Cardiac fibroblast (primary cell): ENCODE results near the gene SLC2A6.

Source experiments
- DNase-seq, 2 donors: peaks; one replicate each; pipeline versions ENCODE4 v3.0.0 to v3.0.0-alpha.2; 2010; ENCODE audit warnings: low read depth in 2 of 2
- H3K4me3 ChIP-seq, 2 donors: replicated peaks in 1 of 2; 1 replicate in 1 of 2; 2 replicates in 1 of 2; pipeline ENCODE4 v1.5.1; 2011; ENCODE audit warnings: low read depth in 2 of 2, low read length in 2 of 2, mild to moderate bottlenecking in 2 of 2, moderate library complexity in 1 of 2
- TF ChIP-seq, protein P1 (sequence below): IDR thresholded peaks from one replicate; pipeline ENCODE4 v1.5.1; 2011; ENCODE audit warnings: low read depth, mild to moderate bottlenecking, low read length, inconsistent platforms

Gene SLC2A6

DNA sequence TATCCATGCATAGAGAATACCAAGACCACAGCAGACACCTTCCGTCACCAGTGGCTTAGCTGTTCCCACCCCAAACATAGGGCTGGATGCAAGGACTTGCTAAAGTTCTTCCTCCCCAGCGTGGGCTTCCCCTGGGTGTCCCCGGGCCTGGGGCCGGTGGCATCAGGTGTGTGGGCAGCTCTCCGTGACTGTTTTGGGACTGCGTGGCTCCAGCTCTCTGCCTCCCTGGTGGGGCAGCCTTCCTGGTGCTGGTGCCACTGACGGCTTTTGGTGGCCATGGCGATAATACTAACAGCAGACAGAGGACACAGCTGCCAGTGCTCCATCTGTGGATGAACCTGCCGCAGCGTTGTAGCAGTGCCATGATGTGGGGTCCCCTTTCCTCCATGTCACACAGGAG is 14.3 kb downstream of the SLC2A6 start:
- TF ChIP-seq, protein P1, sequence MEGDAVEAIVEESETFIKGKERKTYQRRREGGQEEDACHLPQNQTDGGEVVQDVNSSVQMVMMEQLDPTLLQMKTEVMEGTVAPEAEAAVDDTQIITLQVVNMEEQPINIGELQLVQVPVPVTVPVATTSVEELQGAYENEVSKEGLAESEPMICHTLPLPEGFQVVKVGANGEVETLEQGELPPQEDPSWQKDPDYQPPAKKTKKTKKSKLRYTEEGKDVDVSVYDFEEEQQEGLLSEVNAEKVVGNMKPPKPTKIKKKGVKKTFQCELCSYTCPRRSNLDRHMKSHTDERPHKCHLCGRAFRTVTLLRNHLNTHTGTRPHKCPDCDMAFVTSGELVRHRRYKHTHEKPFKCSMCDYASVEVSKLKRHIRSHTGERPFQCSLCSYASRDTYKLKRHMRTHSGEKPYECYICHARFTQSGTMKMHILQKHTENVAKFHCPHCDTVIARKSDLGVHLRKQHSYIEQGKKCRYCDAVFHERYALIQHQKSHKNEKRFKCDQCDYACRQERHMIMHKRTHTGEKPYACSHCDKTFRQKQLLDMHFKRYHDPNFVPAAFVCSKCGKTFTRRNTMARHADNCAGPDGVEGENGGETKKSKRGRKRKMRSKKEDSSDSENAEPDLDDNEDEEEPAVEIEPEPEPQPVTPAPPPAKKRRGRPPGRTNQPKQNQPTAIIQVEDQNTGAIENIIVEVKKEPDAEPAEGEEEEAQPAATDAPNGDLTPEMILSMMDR: no peak
- no peak for DNase-seq
- H3K4me3 ChIP-seq: no peak overlapping the region

- TF ChIP-seq, protein P1: no peak
- peak in 1 of 2 donors; percentile 23 for DNase-seq
- no peak overlapping the region for H3K4me3 ChIP-seq
Observed at GRCh38 chr9:133463864-133464615, 14.9 kb downstream of the SLC2A6 start.

DNA sequence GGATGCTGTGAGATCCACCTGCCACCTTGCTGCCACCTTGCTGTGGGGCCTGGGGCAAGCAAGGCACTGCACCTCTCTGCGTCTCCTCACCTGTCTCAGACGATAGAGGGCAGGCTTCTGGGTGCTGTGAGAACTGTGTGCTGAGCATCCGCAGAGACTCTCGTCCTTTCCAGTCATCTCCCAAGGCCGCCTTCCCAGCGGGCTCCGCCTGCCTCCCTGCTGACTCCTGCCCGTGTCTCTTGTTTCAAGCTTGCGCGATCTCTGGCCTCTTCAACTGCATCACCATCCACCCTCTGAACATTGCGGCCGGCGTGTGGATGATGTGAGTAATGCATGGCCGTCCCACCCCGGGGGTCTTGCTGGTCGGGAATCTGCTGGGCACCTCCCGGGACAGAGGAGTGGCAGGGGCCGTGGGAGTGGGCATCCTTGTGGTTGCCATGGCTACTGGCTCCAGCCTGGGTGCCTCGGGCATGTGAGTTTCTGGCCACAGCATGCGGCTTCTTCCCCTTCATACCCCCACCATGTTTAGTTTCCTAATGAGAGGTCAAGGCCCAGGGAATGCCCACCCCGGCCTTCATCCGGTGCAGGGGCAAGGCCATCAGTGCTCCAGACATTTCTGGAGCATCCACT is 15.6 kb downstream of the SLC2A6 start:
- no peak overlapping the region for H3K4me3 ChIP-seq
- DNase-seq: no peak
- TF ChIP-seq, protein P1: no peak

DNA sequence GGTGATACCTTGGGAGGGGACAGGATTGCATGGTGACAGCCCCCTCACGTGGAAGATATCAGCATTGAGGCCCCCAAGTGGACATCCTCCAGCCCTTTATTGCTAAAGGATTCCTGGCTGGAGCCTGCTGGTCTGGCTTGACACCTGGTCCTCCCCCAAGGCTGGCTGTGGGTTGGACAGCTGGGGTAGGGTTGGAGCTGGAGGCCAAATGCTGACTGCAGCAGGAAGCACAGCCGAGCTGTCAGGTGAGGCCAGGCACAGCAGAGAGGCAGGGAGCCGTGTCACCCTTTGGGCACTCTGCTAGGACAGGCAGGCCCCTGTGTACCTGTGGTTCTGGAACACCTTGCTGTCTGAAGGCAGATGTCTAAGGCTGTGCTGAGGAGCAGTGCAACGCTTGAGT is 16.9 kb downstream of the SLC2A6 start:
- TF ChIP-seq, protein P1: no peak
- H3K4me3 ChIP-seq: no peak overlapping the region
- no peak for DNase-seq

DNA sequence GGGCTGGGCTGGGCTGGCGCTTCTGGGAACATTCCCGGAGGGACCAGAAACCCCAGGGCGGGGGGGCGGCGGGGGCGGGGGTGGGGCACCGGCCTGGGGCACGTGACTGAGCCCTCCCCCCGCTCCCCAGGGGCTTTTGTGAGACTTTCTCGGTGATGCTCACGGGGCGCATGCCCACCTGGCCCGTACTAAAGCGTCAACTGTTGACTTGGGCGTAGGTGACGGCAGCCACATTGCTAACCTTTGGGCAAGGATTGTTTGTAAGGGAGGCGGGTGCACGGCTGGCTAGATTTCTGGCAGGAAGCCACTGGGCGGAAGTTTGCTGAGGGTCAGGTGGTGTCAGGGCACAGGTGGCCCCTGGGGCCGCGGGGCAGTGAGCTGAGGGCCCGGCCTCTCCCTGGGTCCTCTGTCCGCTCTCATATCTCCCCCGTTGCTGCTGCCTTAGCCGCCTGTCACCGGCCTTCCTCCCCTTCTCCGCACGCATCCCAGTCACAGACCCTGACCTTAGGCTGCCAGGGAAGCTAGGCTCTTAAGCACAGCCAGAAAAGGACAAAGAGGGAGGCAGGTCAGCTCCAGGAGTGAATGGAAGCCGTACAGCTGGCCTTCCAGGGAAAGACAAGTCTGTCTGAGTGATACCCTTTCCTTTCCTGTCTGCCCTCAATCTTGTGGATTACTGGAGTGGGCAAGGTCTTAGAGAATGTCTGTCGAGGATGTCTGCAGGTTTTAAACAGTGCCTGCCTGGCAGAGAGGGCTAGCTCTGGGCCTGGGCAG is 18.3 kb downstream of the SLC2A6 start:
- TF ChIP-seq, protein P1: no peak
- H3K4me3 ChIP-seq: peak overlapping the region; percentile 61 to 86
- DNase-seq: peak in 1 of 2 donors; percentile 32

GRCh38 chr9:133459476-133460404 is 19.2 kb downstream of the SLC2A6 start, which contains the start of gene CACFD1:
TSS of gene CACFD1 (plus strand) at chr9:133459978. CDS start at chr9:133460067, 89 bp downstream.
- DNase-seq: peak; percentile 92 to 96
- TF ChIP-seq, protein P1: no peak
- H3K4me3 ChIP-seq: peak within 1 kb of the TSS; percentile 61 to 86
